ENCODE results near the gene BRICD5.

DNA sequence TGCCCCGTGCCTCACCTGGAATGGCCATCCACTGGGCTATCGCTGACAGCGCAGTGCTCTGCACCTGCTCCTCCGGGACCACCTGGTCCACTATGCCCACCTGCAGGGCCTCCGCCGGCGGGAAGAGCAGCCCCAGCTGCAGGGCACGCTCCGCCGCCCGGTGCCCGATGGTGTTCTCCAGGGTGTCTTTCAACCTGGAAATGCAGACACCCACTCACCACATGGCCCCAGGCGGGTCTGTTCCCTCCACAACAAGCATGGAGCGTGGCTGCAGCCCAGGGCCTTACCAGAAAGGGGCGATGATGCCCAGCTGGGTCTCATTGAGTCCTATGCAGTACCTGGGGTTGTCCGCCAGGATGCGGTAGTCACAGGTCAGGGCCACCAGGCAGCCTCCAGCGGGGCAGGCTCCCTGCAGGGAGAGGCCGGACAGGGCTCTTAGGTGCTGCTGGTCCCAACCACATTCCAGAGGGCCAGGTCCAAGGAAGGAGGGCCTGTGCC is 32.4 kb upstream of the BRICD5 start:
- TF ChIP-seq GATA1 (IDR thresholded peaks at IDR 0.05; ENCODE audit: low read depth, low read length) (no peak), POLR2A (IDR thresholded peaks at IDR 0.05; ENCODE audit: low read length) (no peak)

Data from erythroblast (primary cell).